ENCODE measurements around the gene SNRK. TPM values are rescaled to one million over a fixed set of nuclear protein-coding genes. Genes with fewer than 3 reads are reported as not detected.

Gene SNRK
- polyA plus RNA-seq, 3 donors: 12.8 to 19.7 (median 16.1) TPM

DNA sequence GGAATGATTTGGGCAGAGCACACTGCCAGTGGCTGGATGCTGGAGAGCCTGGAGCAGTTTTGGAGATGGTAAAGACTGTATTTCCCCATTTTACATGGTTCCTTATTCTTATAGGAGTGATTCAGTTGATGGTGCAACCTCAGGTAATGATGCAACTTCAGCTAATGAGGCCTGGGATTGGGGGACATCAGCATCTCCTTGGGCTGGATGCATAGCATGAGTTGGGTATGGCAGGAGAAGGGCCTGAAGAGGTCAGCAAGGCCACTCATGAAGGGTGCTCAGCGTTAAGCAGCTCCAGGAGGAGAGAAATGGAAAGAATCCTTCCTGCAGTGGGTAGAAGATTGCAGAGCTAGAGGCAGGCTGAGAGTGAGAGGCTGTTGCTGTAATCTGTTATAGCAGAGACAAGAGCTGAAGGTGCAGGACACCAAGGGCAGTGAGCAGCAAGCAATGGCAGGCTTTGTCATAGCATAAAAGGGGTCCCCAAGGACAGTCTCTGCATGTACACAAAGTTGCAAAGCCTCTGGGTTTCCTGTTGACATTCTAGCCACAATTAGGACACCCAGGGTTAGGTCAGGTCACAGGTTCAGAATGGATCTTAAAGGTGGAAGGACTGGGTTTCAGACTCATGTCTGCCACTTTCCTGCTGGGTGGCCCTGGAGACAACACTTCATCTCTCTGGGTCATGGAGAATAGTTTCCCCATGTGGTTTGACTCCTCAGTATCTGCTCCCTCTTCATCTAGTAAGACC lies 29.5 kb upstream of the SNRK start:
- DNase-seq: peak; percentile 93 to 97 (median 96)
- 14% methylated on average over 1 of the region's 1 CpG for WGBS (ENCODE audit: insufficient coverage)

GRCh38 chr3:43257850-43258249 lies 28.5 kb upstream of the SNRK start:
- WGBS (ENCODE audit: insufficient coverage): 92% methylated on average over 1 of the region's 2 CpGs
- intact Hi-C loops (cut with micrococcal nuclease): loop anchor here in 1 of 2 donors (5.0 kb wide), 1 partner anchor 34 kb away; no protein-coding TSS in a partner anchor
- Histone ChIP-seq H3K4me3 (replicated peaks in 1 of 3; ENCODE audit: low read depth in 2 of 3, low read length in 3 of 3) (no peak overlapping the region), H3K27ac (ENCODE audit: low read depth in 1 of 2, low read length in 2 of 2) (peak overlapping the region in 1 of 2 donors; percentile 87), H4K20me1 (ENCODE audit: insufficient read depth, low read length) (no peaks in the 10 kb centered on the region), H3K27me3 (ENCODE audit: control insufficient read depth in 2 of 2, insufficient read depth in 2 of 2, low read length in 2 of 2) (no peaks in the 10 kb centered on the region), H3K4me2 (replicated peaks; ENCODE audit: extremely low read depth, low read length, poor library complexity, severe bottlenecking) (no peak overlapping the region), H3K9ac (ENCODE audit: insufficient read depth, low read length, poor library complexity, severe bottlenecking) (no peak overlapping the region), H3K36me3 (replicated peaks in 1 of 2; ENCODE audit: control insufficient read depth in 1 of 2, insufficient read depth in 2 of 2, low read length in 2 of 2) (no peaks in the 10 kb centered on the region), H3K9me3 (replicated peaks in 1 of 2; ENCODE audit: control insufficient read depth in 1 of 2, insufficient read depth in 1 of 2, low read length in 2 of 2) (no peaks in the 10 kb centered on the region), H2AFZ (ENCODE audit: insufficient read depth, low read depth, low read length, poor library complexity, severe bottlenecking) (peak overlapping the region; percentile 9), H3K79me2 (ENCODE audit: insufficient read depth, low read length) (no peaks in the 10 kb centered on the region), H3K4me1 (ENCODE audit: control insufficient read depth in 1 of 2, insufficient read depth in 2 of 2, low read length in 2 of 2) (peaks cover 43 to 47% of the 10 kb centered on the region in 2 donors)
- H3K36me3 Mint-ChIP-seq: peaks cover 0 to 3% of the 10 kb centered on the region in 2 donors
- peaks cover 0 to 5% (median 0%) of the 10 kb centered on the region in 7 donors for H3K9me3 Mint-ChIP-seq
- H3K27me3 Mint-ChIP-seq (ENCODE audit: low read depth in 3 of 3): peaks cover 0 to 10% (median 2%) of the 10 kb centered on the region in 3 donors
- peak overlapping the region in 5 of 7 donors; percentile 22 to 99 (median 46) for H3K27ac Mint-ChIP-seq
- H3K4me1 Mint-ChIP-seq: peaks cover 53% of the 10 kb centered on the region
- DNase-seq: no peak
- no peak overlapping the region for H3K4me3 Mint-ChIP-seq
- TF ChIP-seq, protein P1, sequence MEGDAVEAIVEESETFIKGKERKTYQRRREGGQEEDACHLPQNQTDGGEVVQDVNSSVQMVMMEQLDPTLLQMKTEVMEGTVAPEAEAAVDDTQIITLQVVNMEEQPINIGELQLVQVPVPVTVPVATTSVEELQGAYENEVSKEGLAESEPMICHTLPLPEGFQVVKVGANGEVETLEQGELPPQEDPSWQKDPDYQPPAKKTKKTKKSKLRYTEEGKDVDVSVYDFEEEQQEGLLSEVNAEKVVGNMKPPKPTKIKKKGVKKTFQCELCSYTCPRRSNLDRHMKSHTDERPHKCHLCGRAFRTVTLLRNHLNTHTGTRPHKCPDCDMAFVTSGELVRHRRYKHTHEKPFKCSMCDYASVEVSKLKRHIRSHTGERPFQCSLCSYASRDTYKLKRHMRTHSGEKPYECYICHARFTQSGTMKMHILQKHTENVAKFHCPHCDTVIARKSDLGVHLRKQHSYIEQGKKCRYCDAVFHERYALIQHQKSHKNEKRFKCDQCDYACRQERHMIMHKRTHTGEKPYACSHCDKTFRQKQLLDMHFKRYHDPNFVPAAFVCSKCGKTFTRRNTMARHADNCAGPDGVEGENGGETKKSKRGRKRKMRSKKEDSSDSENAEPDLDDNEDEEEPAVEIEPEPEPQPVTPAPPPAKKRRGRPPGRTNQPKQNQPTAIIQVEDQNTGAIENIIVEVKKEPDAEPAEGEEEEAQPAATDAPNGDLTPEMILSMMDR (IDR thresholded peaks at IDR 0.05): no peak

More for the DNA sequence above, 29.5 kb upstream of the SNRK start:
- Mint-ChIP-seq H3K27ac (peak overlapping the region; percentile 86 to 99 (median 96)), H3K9me3 (peaks cover 0 to 5% (median 0%) of the 10 kb centered on the region in 7 donors), H3K4me3 (peak overlapping the region; percentile 39 to 79), H3K27me3 (ENCODE audit: low read depth in 3 of 3) (peaks cover 0 to 8% (median 2%) of the 10 kb centered on the region in 3 donors), H3K4me1 (peaks cover 48% of the 10 kb centered on the region), H3K36me3 (peaks cover 0 to 3% of the 10 kb centered on the region in 2 donors)
- H3K9me3 ChIP-seq (replicated peaks in 1 of 2; ENCODE audit: control insufficient read depth in 1 of 2, insufficient read depth in 1 of 2, low read length in 2 of 2): no peaks in the 10 kb centered on the region
- intact Hi-C loops (cut with micrococcal nuclease): loop anchor here in 1 of 2 donors (5.0 kb wide), 1 partner anchor 35 kb away; no protein-coding TSS in a partner anchor
- H3K9ac ChIP-seq (ENCODE audit: insufficient read depth, low read length, poor library complexity, severe bottlenecking): peak overlapping the region; percentile 28
- H3K27me3 ChIP-seq (ENCODE audit: control insufficient read depth in 2 of 2, insufficient read depth in 2 of 2, low read length in 2 of 2): no peaks in the 10 kb centered on the region
- H4K20me1 ChIP-seq (ENCODE audit: insufficient read depth, low read length): no peaks in the 10 kb centered on the region
- H3K79me2 ChIP-seq (ENCODE audit: insufficient read depth, low read length): no peaks in the 10 kb centered on the region
- H3K36me3 ChIP-seq (replicated peaks in 1 of 2; ENCODE audit: control insufficient read depth in 1 of 2, insufficient read depth in 2 of 2, low read length in 2 of 2): no peaks in the 10 kb centered on the region
- H3K4me2 ChIP-seq (replicated peaks; ENCODE audit: extremely low read depth, low read length, poor library complexity, severe bottlenecking): peak overlapping the region; percentile 42
- peak overlapping the region; percentile 61 to 87 for H3K27ac ChIP-seq (ENCODE audit: low read depth in 1 of 2, low read length in 2 of 2)
- peak overlapping the region in 1 of 3 experiments; percentile 40 for H3K4me3 ChIP-seq (replicated peaks in 1 of 3; ENCODE audit: low read depth in 2 of 3, low read length in 3 of 3)
- peaks cover 43 to 47% of the 10 kb centered on the region in 2 donors for H3K4me1 ChIP-seq (ENCODE audit: control insufficient read depth in 1 of 2, insufficient read depth in 2 of 2, low read length in 2 of 2)
- H2AFZ ChIP-seq (ENCODE audit: insufficient read depth, low read depth, low read length, poor library complexity, severe bottlenecking): no peak overlapping the region
- TF ChIP-seq, protein P1 (IDR thresholded peaks at IDR 0.05): no peak

Measured in CD14-positive monocyte (primary cell).